Thyroid gland (tissue), 4 donors: ENCODE measurements around the gene HOXA3. TPM values are rescaled to one million over a fixed set of nuclear protein-coding genes. Genes with fewer than 3 reads are reported as not detected.

Experiments
- DNase-seq, 2 donors: peaks; one replicate each; pipeline ENCODE4 v3.0.0-alpha.2; 2019
- H3K27ac ChIP-seq, 3 donors: fragments of 200-600 bp; sonication (generic); 1 replicate in 2 of 3; 2 replicates in 1 of 3; pipeline ENCODE4 v1.5.1; 2016 to 2019; ENCODE audit warnings: mild to moderate bottlenecking in 1 of 3, moderate library complexity in 1 of 3
- H3K27me3 ChIP-seq: fragments of 200-600 bp; sonication (generic); one replicate; pipeline ENCODE4 v1.5.1; 2019
- H3K36me3 ChIP-seq, 2 donors: fragments of 200-600 bp; sonication (generic); one replicate each; pipeline ENCODE4 v1.5.1; 2016 to 2019
- H3K4me1 ChIP-seq, 2 donors: fragments of 200-600 bp; sonication (generic); one replicate each; pipeline ENCODE4 v1.5.1; 2017 to 2019
- H3K4me3 ChIP-seq, 3 donors: fragments of 200-600 bp; sonication (generic); replicated peaks in 1 of 3; 1 replicate in 2 of 3; 2 replicates in 1 of 3; pipeline ENCODE4 v1.5.1; 2016; ENCODE audit warnings: mild to moderate bottlenecking in 1 of 3
- H3K9me3 ChIP-seq: fragments of 200-600 bp; sonication (generic); one replicate; pipeline ENCODE4 v1.5.1; 2017
- POLR2A ChIP-seq, 2 donors: fragments of 450-650 bp; IDR thresholded peaks; one replicate each; pipeline ENCODE4 v1.6.1; 2017; ENCODE audit warnings: antibody characterized with exemption in 2 of 2, mild to moderate bottlenecking in 2 of 2, moderate library complexity in 1 of 2
- WGBS, 2 donors: methylation state at CpG; one replicate each; pipeline ENCODE4 v1.1.5; 2017; 5-methylcytosine and 5-hydroxymethylcytosine counted together
- intact Hi-C: fragments of 100-400 bp; cut with DNase I; formaldehyde crosslinking; loops from one replicate; pipeline ENCODE4 v1.15.1; 2023
- total RNA-seq, 4 donors: library from RNA; depleted of rRNA; stranded (reverse); fragments of >200 nt; gene quantifications; one replicate each; pipeline ENCODE4 v1.2.3, GENCODE V29; 2016
- TF ChIP-seq, protein P1 (sequence below), 6 experiments: fragments of 200-600 bp in 3 of 6; fragments of 450-650 bp in 3 of 6; sonication (generic) in 3 of 6; IDR thresholded peaks; one replicate each; pipeline ENCODE4 v1.5.1; 2016 to 2019; ENCODE audit warnings: antibody characterized with exemption in 6 of 6, mild to moderate bottlenecking in 2 of 6, inconsistent platforms in 1 of 6, moderate library complexity in 1 of 6

HOXA3 gene
- total RNA-seq, 4 donors from 2014 or later, result 0.94 to 6.1 (median 1.9) TPM

DNA sequence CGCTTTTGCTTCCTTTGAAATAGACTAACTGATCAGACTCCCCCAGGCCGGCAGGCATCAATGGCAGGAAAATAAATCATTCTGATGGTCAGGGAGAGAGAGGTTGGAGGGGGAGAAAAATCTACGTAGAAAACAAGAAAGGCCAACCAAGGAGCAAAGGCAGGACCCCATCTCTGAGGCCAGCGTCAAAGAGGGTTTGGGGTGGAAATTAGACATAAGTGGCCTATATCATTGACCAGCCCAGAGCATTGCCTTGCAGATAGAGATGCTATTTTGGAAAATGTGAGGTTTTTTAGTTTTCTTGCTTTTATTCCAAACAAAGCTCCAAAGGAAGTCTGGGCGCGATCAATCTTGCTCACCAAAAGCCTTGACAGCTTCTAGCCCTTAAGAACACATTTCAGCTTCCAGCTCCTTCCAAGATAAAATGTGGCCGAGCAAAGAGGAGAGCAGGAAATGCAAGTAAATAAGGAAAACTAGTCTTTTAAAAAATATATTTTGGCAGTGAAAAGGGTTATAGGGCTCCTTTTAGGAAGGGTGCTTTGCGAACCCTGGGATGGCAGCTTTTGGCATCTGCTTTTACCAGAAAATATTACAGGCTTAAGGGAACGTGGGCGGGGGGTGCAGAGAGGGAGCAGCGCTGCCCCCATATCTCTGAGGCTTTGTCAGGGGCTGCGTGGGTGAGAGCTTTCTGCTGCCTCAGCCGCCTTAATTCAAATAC, 47.9 kb downstream of the HOXA3 start:
- peaks cover 0 to under 1% of the 10 kb centered on the region in 2 donors for H3K4me1 ChIP-seq
- WGBS, 2 donors, result 14 to 22% methylated on average over 13 of the region's 13 CpGs
- intact Hi-C loops, result no loop called here

DNA sequence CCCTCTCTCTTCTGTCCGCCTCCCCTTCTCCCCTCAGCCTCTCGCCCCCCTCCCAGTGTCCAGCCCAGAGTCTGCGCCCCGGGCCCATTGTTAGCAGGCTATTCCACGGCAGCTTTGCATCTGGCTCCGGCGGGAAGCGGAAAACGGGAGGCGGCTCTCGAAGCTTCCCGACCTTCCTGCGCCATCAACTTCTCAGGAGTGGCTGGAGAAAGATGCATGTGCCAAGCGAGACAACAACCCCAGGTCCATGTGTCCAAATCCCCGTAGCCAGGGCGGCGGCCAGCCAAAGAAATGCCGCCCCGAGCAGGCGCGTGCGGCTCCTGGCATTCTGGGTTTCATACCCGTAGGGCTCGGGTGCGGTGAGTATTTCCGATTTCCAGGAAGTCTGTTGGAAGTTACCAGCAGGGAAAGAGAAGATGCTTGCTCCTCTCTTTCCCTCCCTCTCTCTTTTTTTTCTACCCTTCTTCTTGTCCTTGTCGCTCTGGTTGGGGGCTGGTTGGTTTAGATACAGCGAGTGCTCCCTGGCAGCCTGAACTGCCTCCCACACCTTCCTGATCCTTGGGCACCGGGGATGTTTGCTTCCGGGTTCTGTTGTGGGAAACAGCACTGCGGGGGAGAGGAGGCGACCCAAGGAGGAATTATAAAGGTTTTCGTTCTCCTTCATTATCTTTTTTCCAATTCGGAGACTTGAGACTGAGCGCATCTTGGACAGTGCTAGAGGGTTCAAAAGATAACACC, 48.7 kb downstream of the HOXA3 start:
- intact Hi-C loops, result no loop called here
- WGBS, 2 donors, result 7 to 10% methylated on average over 35 of the region's 35 CpGs
- H3K27me3 ChIP-seq, result peaks cover 51% of the 10 kb centered on the region
- H3K4me3 ChIP-seq, result no peak overlapping the region
- H3K27ac ChIP-seq, result peak overlapping the region; percentile 53 to 83 (median 54)
- H3K9me3 ChIP-seq, result no peaks in the 10 kb centered on the region
- DNase-seq, result no peak
- TF ChIP-seq POLR2A (IDR thresholded peaks at IDR 0.05), result peak in 1 of 2 donors; percentile 7
- TF ChIP-seq, protein P1, sequence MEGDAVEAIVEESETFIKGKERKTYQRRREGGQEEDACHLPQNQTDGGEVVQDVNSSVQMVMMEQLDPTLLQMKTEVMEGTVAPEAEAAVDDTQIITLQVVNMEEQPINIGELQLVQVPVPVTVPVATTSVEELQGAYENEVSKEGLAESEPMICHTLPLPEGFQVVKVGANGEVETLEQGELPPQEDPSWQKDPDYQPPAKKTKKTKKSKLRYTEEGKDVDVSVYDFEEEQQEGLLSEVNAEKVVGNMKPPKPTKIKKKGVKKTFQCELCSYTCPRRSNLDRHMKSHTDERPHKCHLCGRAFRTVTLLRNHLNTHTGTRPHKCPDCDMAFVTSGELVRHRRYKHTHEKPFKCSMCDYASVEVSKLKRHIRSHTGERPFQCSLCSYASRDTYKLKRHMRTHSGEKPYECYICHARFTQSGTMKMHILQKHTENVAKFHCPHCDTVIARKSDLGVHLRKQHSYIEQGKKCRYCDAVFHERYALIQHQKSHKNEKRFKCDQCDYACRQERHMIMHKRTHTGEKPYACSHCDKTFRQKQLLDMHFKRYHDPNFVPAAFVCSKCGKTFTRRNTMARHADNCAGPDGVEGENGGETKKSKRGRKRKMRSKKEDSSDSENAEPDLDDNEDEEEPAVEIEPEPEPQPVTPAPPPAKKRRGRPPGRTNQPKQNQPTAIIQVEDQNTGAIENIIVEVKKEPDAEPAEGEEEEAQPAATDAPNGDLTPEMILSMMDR (IDR thresholded peaks at IDR 0.05), result no peak
- H3K36me3 ChIP-seq, result no peaks in the 10 kb centered on the region
- no peaks in the 10 kb centered on the region for H3K4me1 ChIP-seq

More for the DNA sequence above, 47.9 kb downstream of the HOXA3 start:
- DNase-seq, result no peak
- peaks cover 48% of the 10 kb centered on the region for H3K27me3 ChIP-seq
- H3K36me3 ChIP-seq, result no peaks in the 10 kb centered on the region
- peak overlapping the region; percentile 53 to 83 (median 54) for H3K27ac ChIP-seq
- no peak for TF ChIP-seq POLR2A (IDR thresholded peaks at IDR 0.05)
- TF ChIP-seq, protein P1 (IDR thresholded peaks at IDR 0.05), result no peak
- H3K9me3 ChIP-seq, result no peaks in the 10 kb centered on the region
- no peak overlapping the region for H3K4me3 ChIP-seq

DNA sequence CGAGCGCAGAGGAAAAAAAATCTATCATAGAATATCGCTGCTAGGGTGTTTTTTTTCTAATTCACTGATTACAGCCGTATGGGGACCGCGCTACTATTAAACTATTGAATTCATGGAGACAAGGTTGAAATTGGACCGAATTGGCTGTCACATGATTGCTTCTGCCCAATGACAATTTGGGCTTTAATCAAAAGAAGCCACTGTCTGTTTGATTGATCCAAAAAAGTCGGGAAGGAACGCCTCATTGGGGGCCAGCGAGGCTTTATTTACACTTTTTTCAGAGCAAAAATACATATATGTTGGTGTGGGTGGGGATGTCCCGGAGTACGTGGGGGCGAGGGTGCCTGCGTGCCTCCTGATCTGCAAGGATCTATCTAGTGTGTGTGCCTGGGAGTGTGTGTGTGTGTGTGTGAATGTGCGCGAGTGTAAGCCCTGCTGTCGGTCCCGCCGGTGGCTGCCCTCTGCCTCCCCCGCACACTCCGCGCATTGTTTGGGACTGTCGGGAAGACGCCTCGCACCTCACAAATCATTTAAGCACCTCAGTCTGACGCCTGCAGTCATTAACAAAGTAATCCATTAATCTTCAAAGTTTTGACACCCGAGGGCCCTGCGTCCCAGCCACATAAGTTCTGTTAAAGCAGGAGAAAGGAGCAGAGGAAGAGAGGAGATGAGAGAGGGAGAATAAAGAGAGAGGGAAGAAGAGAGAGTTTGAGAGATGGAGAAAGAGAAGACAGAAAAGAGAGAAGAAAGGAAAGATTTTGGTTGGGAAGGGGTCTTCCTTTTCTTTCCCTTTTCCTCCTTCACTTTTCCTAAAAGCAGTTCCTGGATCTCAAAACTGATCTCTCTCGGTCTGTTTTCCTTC, 49.6 kb downstream of the HOXA3 start, which contains the start of gene HOXA2:
Gene HOXA2 (minus strand): TSS at position 103 of the 862 bp plus-strand sequence. CDS start 183 bp downstream, outside the sequence.
- peak in 1 of 2 donors; percentile 37 for TF ChIP-seq POLR2A (IDR thresholded peaks at IDR 0.05)
- TF ChIP-seq, protein P1 (IDR thresholded peaks at IDR 0.05), result no peak
- no peak for DNase-seq
- Histone ChIP-seq H3K4me3 (peak within 1 kb of the TSS in 1 of 3 donors; percentile 18), H3K27ac (peak within 1 kb of the TSS; percentile 53 to 83 (median 54)), H3K36me3 (no peaks in the 10 kb centered on the region), H3K9me3 (no peaks in the 10 kb centered on the region), H3K4me1 (no peaks in the 10 kb centered on the region), H3K27me3 (peaks cover 48% of the 10 kb centered on the region)
- 10% methylated on average over 27 to 29 of the region's 29 CpGs for WGBS, 2 donors
- intact Hi-C loops, result no loop called here

DNA sequence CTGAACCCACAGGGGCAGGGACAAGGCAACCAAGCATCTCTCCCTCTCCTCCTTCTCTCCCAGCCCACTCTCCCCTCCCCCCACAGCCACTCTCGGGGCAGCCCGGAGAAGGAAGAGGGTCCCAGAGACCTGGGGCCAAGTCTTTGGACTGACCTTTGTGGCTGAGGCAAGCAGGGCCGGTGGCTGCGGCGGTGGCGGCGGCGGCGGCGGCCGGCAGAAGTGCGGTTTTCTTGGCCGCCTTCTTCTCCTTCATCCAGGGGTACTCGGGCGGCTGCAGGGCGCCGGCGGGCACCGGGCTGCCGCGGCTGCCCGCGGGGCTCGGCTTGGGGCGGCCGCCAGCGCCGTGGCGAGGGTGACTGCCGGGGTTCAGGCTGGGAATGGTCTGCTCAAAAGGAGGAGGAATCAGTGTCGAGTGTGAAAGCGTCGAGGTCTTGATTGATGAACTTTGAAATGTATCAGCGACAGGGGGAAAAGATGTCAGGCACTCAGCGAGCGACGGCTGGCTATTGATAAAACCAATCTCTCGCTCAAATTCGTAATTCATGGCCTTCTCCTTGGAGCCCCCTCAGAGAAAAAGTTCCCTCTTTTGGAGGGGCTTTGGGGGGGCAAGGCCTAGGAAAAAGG, 50.3 kb downstream of the HOXA3 start:
- H3K4me1 ChIP-seq, result peaks cover 0 to 1% of the 10 kb centered on the region in 2 donors
- no peaks in the 10 kb centered on the region for H3K36me3 ChIP-seq
- H3K27me3 ChIP-seq, result peaks cover 54% of the 10 kb centered on the region
- TF ChIP-seq, protein P1 (IDR thresholded peaks at IDR 0.05), result no peak
- TF ChIP-seq POLR2A (IDR thresholded peaks at IDR 0.05), result no peak
- H3K27ac ChIP-seq, result peak overlapping the region in 2 of 3 donors; percentile 53 to 83
- WGBS, 2 donors, result 5 to 7% methylated on average over 34 to 37 of the region's 39 CpGs
- DNase-seq, result no peak
- H3K9me3 ChIP-seq, result no peaks in the 10 kb centered on the region
- intact Hi-C loops, result no loop called here
- peak overlapping the region in 1 of 3 donors; percentile 18 for H3K4me3 ChIP-seq
